ENCODE measurements around the gene PCDHB12. TPM values are rescaled to one million over a fixed set of nuclear protein-coding genes. Genes with fewer than 3 reads are reported as not detected.

The PCDHB12 gene
- total RNA-seq, 4 donors from 2014 or later = 1.0 to 3.1 (median 2.3) TPM

GRCh38 chr5:141261238-141261546, 52.7 kb downstream of the PCDHB12 start:
- no peak for TF ChIP-seq CTCF (IDR thresholded peaks at IDR 0.05; ENCODE audit: low read depth)

Other genes starting within 250 kb of the PCDHB12 start
- gene PCDHAC2, start 242.2 kb upstream of the PCDHB12 start, total RNA-seq = 1 to 10 TPM in 1 of 4 donors, under 1 TPM in 3; 0.49 to 1.1 (median 0.81) TPM
- not detected for gene PCDHB1, start 157.3 kb upstream of the PCDHB12 start, total RNA-seq
- 1 to 10 TPM; 1.8 to 3.2 (median 2.1) TPM for gene PCDHB2, start 114.1 kb upstream of the PCDHB12 start, total RNA-seq
- 1 to 10 TPM in 3 of 4 donors, under 1 TPM in 1; 0.85 to 3.8 (median 2.4) TPM for gene PCDHB3, start 108.2 kb upstream of the PCDHB12 start, total RNA-seq
- gene PCDHB4, start 86.9 kb upstream of the PCDHB12 start, total RNA-seq = 1 to 10 TPM; 2.0 to 7.0 (median 4.1) TPM
- gene PCDHB5, start 73.5 kb upstream of the PCDHB12 start, total RNA-seq = 1 to 10 TPM in 2 of 4 donors, under 1 TPM in 2; 0.33 to 3.4 (median 1.6) TPM
- gene PCDHB6, start 58.7 kb upstream of the PCDHB12 start, total RNA-seq = 1 to 10 TPM in 1 of 4 donors, under 1 TPM in 2, not detected in 1; 0.85 to 1.3 (median 0.94) TPM
- 1 to 10 TPM in 3 of 4 donors, under 1 TPM in 1; 0.49 to 1.5 (median 1.3) TPM for gene PCDHB7, start 36.1 kb upstream of the PCDHB12 start, total RNA-seq
- 1 to 10 TPM in 1 of 4 donors, under 1 TPM in 3; 0.38 to 1.1 (median 0.67) TPM for gene PCDHB8, start 30.9 kb upstream of the PCDHB12 start, total RNA-seq
- gene PCDHB16, start 26.3 kb upstream of the PCDHB12 start, total RNA-seq = 1 to 10 TPM; 2.2 to 4.9 (median 2.7) TPM
- gene PCDHB9, start 21.6 kb upstream of the PCDHB12 start, total RNA-seq = 1 to 10 TPM; 1.0 to 2.4 (median 2.1) TPM
- gene PCDHB10, start 16.4 kb upstream of the PCDHB12 start, total RNA-seq = 1 to 10 TPM; 2.4 to 4.7 (median 2.4) TPM
- 1 to 10 TPM; 1.4 to 3.5 (median 2.1) TPM for gene PCDHB11, start 9.1 kb upstream of the PCDHB12 start, total RNA-seq
- gene PCDHB13, start 5.2 kb downstream of the PCDHB12 start, total RNA-seq = 1 to 10 TPM; 1.9 to 3.8 (median 2.8) TPM
- gene PCDHB14, start 14.6 kb downstream of the PCDHB12 start, total RNA-seq = 1 to 10 TPM; 1.8 to 3.8 (median 2.1) TPM
- 1 to 10 TPM in 2 of 4 donors, under 1 TPM in 2; 0.34 to 1.9 (median 0.96) TPM for gene PCDHB15, start 36.7 kb downstream of the PCDHB12 start, total RNA-seq
- gene SLC25A2, start 95.3 kb downstream of the PCDHB12 start, total RNA-seq = 1 to 10 TPM in 2 of 4 donors, under 1 TPM in 2; 0.85 to 2.3 (median 1.0) TPM
- 10 to 100 TPM; 41.1 to 77.9 (median 50.1) TPM for gene TAF7, start 112.1 kb downstream of the PCDHB12 start, total RNA-seq
- gene PCDHGA1, start 121.8 kb downstream of the PCDHB12 start, total RNA-seq = under 1 TPM; under 0.01 to 0.38 (median 0.33) TPM
- 1 to 10 TPM; 2.3 to 6.5 (median 2.6) TPM for gene PCDHGA2, start 130.0 kb downstream of the PCDHB12 start, total RNA-seq
- 1 to 10 TPM; 1.8 to 3.6 (median 2.4) TPM for gene PCDHGA3, start 135.1 kb downstream of the PCDHB12 start, total RNA-seq
- 1 to 10 TPM in 3 of 4 donors, under 1 TPM in 1; 0.75 to 2.3 (median 1.5) TPM for gene PCDHGB1, start 141.4 kb downstream of the PCDHB12 start, total RNA-seq
- gene PCDHGA4, start 146.3 kb downstream of the PCDHB12 start, total RNA-seq = 1 to 10 TPM; 2.7 to 4.0 (median 3.5) TPM
- 1 to 10 TPM; 2.1 to 5.3 (median 3.8) TPM for gene PCDHGB2, start 151.3 kb downstream of the PCDHB12 start, total RNA-seq
- 1 to 10 TPM; 2.7 to 5.8 (median 3.3) TPM for gene PCDHGA5, start 155.4 kb downstream of the PCDHB12 start, total RNA-seq
- 1 to 10 TPM; 1.5 to 4.4 (median 1.9) TPM for gene PCDHGB3, start 161.5 kb downstream of the PCDHB12 start, total RNA-seq
- gene PCDHGA6, start 165.2 kb downstream of the PCDHB12 start, total RNA-seq = 1 to 10 TPM; 3.1 to 6.2 (median 3.4) TPM
- 1 to 10 TPM; 1.8 to 5.1 (median 3.7) TPM for gene PCDHGA7, start 174.0 kb downstream of the PCDHB12 start, total RNA-seq
- 1 to 10 TPM; 2.3 to 4.1 (median 3.1) TPM for gene PCDHGB4, start 179.0 kb downstream of the PCDHB12 start, total RNA-seq
- gene PCDHGA8, start 183.9 kb downstream of the PCDHB12 start, total RNA-seq = 1 to 10 TPM; 1.5 to 2.8 (median 1.5) TPM
- 1 to 10 TPM; 5.3 to 7.0 (median 6.7) TPM for gene PCDHGB5, start 189.2 kb downstream of the PCDHB12 start, total RNA-seq
- gene PCDHGA9, start 194.1 kb downstream of the PCDHB12 start, total RNA-seq = 1 to 10 TPM; 4.1 to 8.3 (median 5.6) TPM
- gene PCDHGB6, start 199.3 kb downstream of the PCDHB12 start, total RNA-seq = 1 to 10 TPM; 4.6 to 7.7 (median 5.8) TPM
- 1 to 10 TPM; 4.4 to 6.0 (median 4.6) TPM for gene PCDHGA10, start 204.3 kb downstream of the PCDHB12 start, total RNA-seq
- 10 to 100 TPM in 1 of 4 donors, 1 to 10 TPM in 3; 7.2 to 10.4 (median 8.2) TPM for gene PCDHGB7, start 209.0 kb downstream of the PCDHB12 start, total RNA-seq
- 1 to 10 TPM; 3.4 to 6.2 (median 4.2) TPM for gene PCDHGA11, start 212.3 kb downstream of the PCDHB12 start, total RNA-seq
- gene PCDHGA12, start 221.8 kb downstream of the PCDHB12 start, total RNA-seq = 1 to 10 TPM; 3.8 to 9.2 (median 5.7) TPM

Measured in subcutaneous adipose tissue (tissue), 4 donors.